Bronchial epithelial cell (primary cell): Measurements from ENCODE around the gene JAKMIP1. TPM values are rescaled to one million over a fixed set of nuclear protein-coding genes. Genes with fewer than 3 reads are reported as not detected.
"Not testable (repeated sequence)": the region's sequence is repeated elsewhere in the genome, so short reads cannot be mapped to it uniquely, and the experiment has no call there.

Source experiments
- DNase-seq: peaks from one replicate; pipeline ENCODE4 v3.0.0-alpha.2; 2010; ENCODE audit warnings: low read depth
- FAIRE-seq: peaks from 2 replicates; lab custom pipeline; 2011; peaks lifted over from hg19 to GRCh38; lab: Jason Lieb, UNC
- H3K27me3 ChIP-seq: 2 replicates; pipeline ENCODE4 v1.5.1; 2011; ENCODE audit warnings: low read length; ENCODE audit not compliant: control insufficient read depth, insufficient read depth
- H3K36me3 ChIP-seq: 2 replicates; pipeline ENCODE4 v1.5.1; 2011; ENCODE audit warnings: low read length; ENCODE audit not compliant: control insufficient read depth, insufficient read depth
- H3K4me3 ChIP-seq: 2 replicates; pipeline ENCODE4 v1.5.1; 2011; ENCODE audit warnings: mild to moderate bottlenecking, low read depth, low read length, control low read depth
- CTCF ChIP-seq: IDR thresholded peaks from 2 replicates; pipeline ENCODE4 v1.5.1; 2011; ENCODE audit warnings: mild to moderate bottlenecking, moderate library complexity, low read length, control low read depth, inconsistent platforms; ENCODE audit not compliant: insufficient read depth, severe bottlenecking
- total RNA-seq: library from RNA; depleted of rRNA; stranded (reverse); fragments of >200 nt; gene quantifications from 2 replicates; pipeline ENCODE4 v1.2.1, GENCODE V29; 2014

The JAKMIP1 gene
- total RNA-seq, 1 donor from 2014 or later, result not detected

- no peak for TF ChIP-seq CTCF
- Histone ChIP-seq H3K4me3 (no peak overlapping the region), H3K27me3 (no peaks in the 10 kb centered on the region), H3K36me3 (no peaks in the 10 kb centered on the region)
- DNase-seq (no peak), FAIRE-seq (no peak)
These were observed 189.6 kb downstream of the JAKMIP1 start for GRCh38 chr4:6010789-6011188.

GRCh38 chr4:6009452-6009851 lies 190.9 kb downstream of the JAKMIP1 start:
- TF ChIP-seq CTCF, result no peak
- H3K4me3 ChIP-seq, result no peak overlapping the region
- DNase-seq (no peak), FAIRE-seq (no peak)
- no peaks in the 10 kb centered on the region for H3K36me3 ChIP-seq
- no peaks in the 10 kb centered on the region for H3K27me3 ChIP-seq

- Histone ChIP-seq H3K4me3 (no peak overlapping the region), H3K36me3 (no peaks in the 10 kb centered on the region), H3K27me3 (no peaks in the 10 kb centered on the region)
- DNase-seq (no peak), FAIRE-seq (no peak)
- no peak for TF ChIP-seq CTCF
These were observed 191.5 kb downstream of the JAKMIP1 start for GRCh38 chr4:6008766-6009385.

- no peaks in the 10 kb centered on the region for H3K36me3 ChIP-seq
- FAIRE-seq, result no peak
- TF ChIP-seq CTCF, result no peak
- no peak for DNase-seq
- H3K27me3 ChIP-seq, result no peaks in the 10 kb centered on the region
- H3K4me3 ChIP-seq, result no peak overlapping the region
These were observed 192.2 kb downstream of the JAKMIP1 start for GRCh38 chr4:6008092-6008551.

GRCh38 chr4:6005175-6005574 lies 195.2 kb downstream of the JAKMIP1 start:
- no peaks in the 10 kb centered on the region for H3K27me3 ChIP-seq
- H3K4me3 ChIP-seq, result no peak overlapping the region
- no peak for TF ChIP-seq CTCF
- H3K36me3 ChIP-seq, result no peaks in the 10 kb centered on the region
- DNase-seq (no peak), FAIRE-seq (no peak)

- DNase-seq, H3K4me3 ChIP-seq, H3K27me3 ChIP-seq, H3K36me3 ChIP-seq: not testable (repeated sequence)
- FAIRE-seq, result peak; percentile 93
These were observed 196.9 kb downstream of the JAKMIP1 start for GRCh38 chr4:6003485-6003884.
